ENCODE results near the gene TMTC2.

TMTC2 gene

GRCh38 chr12:82695531-82695930 lies 8.8 kb downstream of the TMTC2 start:
- DNase-seq (ENCODE audit: low spot score) (no peak), ATAC-seq (ENCODE audit: low read depth) (no peak)
- H3K4me1 ChIP-seq (ENCODE audit: insufficient read depth, poor library complexity, severe bottlenecking): peaks cover 14% of the 10 kb centered on the region
- H3K27ac ChIP-seq (ENCODE audit: poor library complexity, severe bottlenecking): peak overlapping the region; percentile 42
- H3K27me3 ChIP-seq (ENCODE audit: insufficient read depth, poor library complexity, severe bottlenecking): no peaks in the 10 kb centered on the region
- no peak overlapping the region for H3K4me3 ChIP-seq (ENCODE audit: severe bottlenecking)
- no peak for TF ChIP-seq CTCF (IDR thresholded peaks at IDR 0.05; ENCODE audit: poor library complexity, severe bottlenecking)
- no peaks in the 10 kb centered on the region for H3K9me3 ChIP-seq (ENCODE audit: severe bottlenecking)
- no peaks in the 10 kb centered on the region for H3K36me3 ChIP-seq (ENCODE audit: low read depth)

GRCh38 chr12:82696543-82696942 lies 9.8 kb downstream of the TMTC2 start:
- TF ChIP-seq CTCF (IDR thresholded peaks at IDR 0.05; ENCODE audit: poor library complexity, severe bottlenecking): no peak
- Histone ChIP-seq H3K36me3 (ENCODE audit: low read depth) (no peaks in the 10 kb centered on the region), H3K4me1 (ENCODE audit: insufficient read depth, poor library complexity, severe bottlenecking) (peaks cover 14% of the 10 kb centered on the region), H3K9me3 (ENCODE audit: severe bottlenecking) (no peaks in the 10 kb centered on the region), H3K27ac (ENCODE audit: poor library complexity, severe bottlenecking) (no peak overlapping the region), H3K4me3 (ENCODE audit: severe bottlenecking) (no peak overlapping the region), H3K27me3 (ENCODE audit: insufficient read depth, poor library complexity, severe bottlenecking) (no peaks in the 10 kb centered on the region)
- ATAC-seq (ENCODE audit: low read depth): no peak
- DNase-seq (ENCODE audit: low spot score): no peak

- no peaks in the 10 kb centered on the region for H3K9me3 ChIP-seq (ENCODE audit: severe bottlenecking)
- no peak overlapping the region for H3K27ac ChIP-seq (ENCODE audit: poor library complexity, severe bottlenecking)
- H3K36me3 ChIP-seq (ENCODE audit: low read depth): no peaks in the 10 kb centered on the region
- H3K4me1 ChIP-seq (ENCODE audit: insufficient read depth, poor library complexity, severe bottlenecking): peaks cover 14% of the 10 kb centered on the region
- TF ChIP-seq CTCF (IDR thresholded peaks at IDR 0.05; ENCODE audit: poor library complexity, severe bottlenecking): no peak
- no peak overlapping the region for H3K4me3 ChIP-seq (ENCODE audit: severe bottlenecking)
- DNase-seq (ENCODE audit: low spot score) (no peak), ATAC-seq (ENCODE audit: low read depth) (no peak)
- no peaks in the 10 kb centered on the region for H3K27me3 ChIP-seq (ENCODE audit: insufficient read depth, poor library complexity, severe bottlenecking)
These were observed 12.2 kb downstream of the TMTC2 start for GRCh38 chr12:82698708-82699564.

- no peak for TF ChIP-seq CTCF (IDR thresholded peaks at IDR 0.05; ENCODE audit: poor library complexity, severe bottlenecking)
- Histone ChIP-seq H3K4me1 (ENCODE audit: insufficient read depth, poor library complexity, severe bottlenecking) (no peaks in the 10 kb centered on the region), H3K27ac (ENCODE audit: poor library complexity, severe bottlenecking) (no peak overlapping the region), H3K27me3 (ENCODE audit: insufficient read depth, poor library complexity, severe bottlenecking) (no peaks in the 10 kb centered on the region), H3K4me3 (ENCODE audit: severe bottlenecking) (no peak overlapping the region), H3K36me3 (ENCODE audit: low read depth) (no peaks in the 10 kb centered on the region), H3K9me3 (ENCODE audit: severe bottlenecking) (no peaks in the 10 kb centered on the region)
- ATAC-seq (ENCODE audit: low read depth) (no peak), DNase-seq (ENCODE audit: low spot score) (no peak)
These were observed 19.1 kb downstream of the TMTC2 start for GRCh38 chr12:82705774-82706173.
